Measurements from ENCODE around the gene SLC66A1. TPM values are rescaled to one million over a fixed set of nuclear protein-coding genes. Genes with fewer than 3 reads are reported as not detected.

SLC66A1 gene
- total RNA-seq, 1 experiment from 2014 or later, result 32.8 TPM

- DNase-seq (ENCODE audit: low read depth), result no peak
Observed at GRCh38 chr1:19376428-19377372, 64.6 kb downstream of the SLC66A1 start.

GRCh38 chr1:19377812-19378718 lies 65.9 kb downstream of the SLC66A1 start:
- DNase-seq (ENCODE audit: low read depth), result no peak

Other genes starting within 250 kb of the SLC66A1 start
- gene UBR4, start 102.1 kb upstream of the SLC66A1 start, total RNA-seq (2014; rRNA removed), result 53.8 and 59.2 TPM in 2 replicates
- 61.5 and 66.4 TPM in 2 replicates for gene EMC1, start 60.8 kb upstream of the SLC66A1 start, total RNA-seq (2014; rRNA removed)
- gene MRTO4, start 60.5 kb upstream of the SLC66A1 start, total RNA-seq (2014; rRNA removed), result 59.6 and 61.5 TPM in 2 replicates
- gene AKR7A3, start 23.6 kb upstream of the SLC66A1 start, total RNA-seq (2014; rRNA removed), result 0.92 and 1.7 TPM in 2 replicates
- gene AKR7A2, start 182 bp upstream of the SLC66A1 start, total RNA-seq (2014; rRNA removed), result 193 and 253 TPM in 2 replicates
- 97.1 and 134 TPM in 2 replicates for gene CAPZB, start 173.2 kb downstream of the SLC66A1 start, total RNA-seq (2014; rRNA removed)

Data from LHCN-M2 (cell line).